NT2/D1 (cell line): ENCODE results near the gene TMEM243.

Source experiments
- DNase-seq: peaks from one replicate; pipeline ENCODE4 v3.0.0-alpha.2; 2011; ENCODE audit warnings: low read depth, low spot score
- H3K27me3 ChIP-seq: 2 replicates; pipeline ENCODE4 v1.6.0; 2011; ENCODE audit warnings: mild to moderate bottlenecking; ENCODE audit not compliant: insufficient read length, insufficient read depth
- H3K36me3 ChIP-seq: 2 replicates; pipeline ENCODE4 v1.6.1; 2011; ENCODE audit warnings: mild to moderate bottlenecking, low read length, mixed read lengths; ENCODE audit not compliant: insufficient read depth, insufficient read length
- H3K4me1 ChIP-seq: 2 replicates; pipeline ENCODE4 v1.5.1; 2011; ENCODE audit not compliant: insufficient read depth, insufficient read length
- H3K4me3 ChIP-seq: 2 replicates; pipeline ENCODE4 v1.5.1; 2011; ENCODE audit warnings: low read depth; ENCODE audit not compliant: insufficient read length
- H3K9ac ChIP-seq: 2 replicates; pipeline ENCODE4 v1.6.0; 2011; ENCODE audit warnings: low read depth; ENCODE audit not compliant: insufficient read length
- H3K9me3 ChIP-seq: 2 replicates; pipeline ENCODE4 v1.5.1; 2011; ENCODE audit warnings: mild to moderate bottlenecking, low read length; ENCODE audit not compliant: insufficient read depth
- SUZ12 ChIP-seq: IDR thresholded peaks from 2 replicates; pipeline ENCODE4 v1.6.1; 2011; ENCODE audit not compliant: insufficient read length, insufficient read depth; ENCODE audit errors: extremely low read depth
- YY1 ChIP-seq: IDR thresholded peaks from 2 replicates; pipeline ENCODE4 v1.6.1; 2011; ENCODE audit not compliant: insufficient read length, insufficient read depth
- ZNF274 ChIP-seq: IDR thresholded peaks from 2 replicates; pipeline ENCODE4 v1.6.1; 2011; ENCODE audit warnings: mild to moderate bottlenecking, low read depth, low read length

Gene TMEM243

GRCh38 chr7:87148332-87148955 is 71.1 kb downstream of the TMEM243 start:
- no peaks in the 10 kb centered on the region for H3K4me1 ChIP-seq
- no peaks in the 10 kb centered on the region for H3K36me3 ChIP-seq
- DNase-seq = no peak
- TF ChIP-seq YY1 (no peak), ZNF274 (no peak), SUZ12 (no peak)
- H3K9me3 ChIP-seq = no peaks in the 10 kb centered on the region
- no peaks in the 10 kb centered on the region for H3K27me3 ChIP-seq
- H3K4me3 ChIP-seq = no peak overlapping the region
- no peak overlapping the region for H3K9ac ChIP-seq

GRCh38 chr7:87147500-87147899 is 72.0 kb downstream of the TMEM243 start:
- no peak for DNase-seq
- TF ChIP-seq YY1 (no peak), ZNF274 (no peak), SUZ12 (no peak)
- Histone ChIP-seq H3K9me3 (no peaks in the 10 kb centered on the region), H3K4me1 (no peaks in the 10 kb centered on the region), H3K4me3 (no peak overlapping the region), H3K9ac (no peak overlapping the region), H3K27me3 (no peaks in the 10 kb centered on the region), H3K36me3 (no peaks in the 10 kb centered on the region)

- Histone ChIP-seq H3K9me3 (no peaks in the 10 kb centered on the region), H3K4me3 (no peak overlapping the region), H3K4me1 (no peaks in the 10 kb centered on the region), H3K9ac (no peak overlapping the region), H3K36me3 (no peaks in the 10 kb centered on the region), H3K27me3 (no peaks in the 10 kb centered on the region)
- no peak for TF ChIP-seq SUZ12
- TF ChIP-seq YY1 = no peak
- TF ChIP-seq ZNF274 = no peak
- no peak for DNase-seq
These were observed 72.7 kb downstream of the TMEM243 start for GRCh38 chr7:87146740-87147386.
